Brain microvascular endothelial cell (primary cell): ENCODE data around the gene ZNF692.

Experiments
- DNase-seq: peaks from one replicate; pipeline ENCODE4 v3.0.0-alpha.2; 2020
- H3K27ac ChIP-seq: fragments of 250-450 bp; sonication (Bioruptor Pico); 2 replicates; pipeline ENCODE4 v1.5.1; 2020; ENCODE audit warnings: mild to moderate bottlenecking, moderate library complexity
- H3K27me3 ChIP-seq: fragments of 250-450 bp; sonication (Bioruptor Pico); replicated peaks from 2 replicates; pipeline ENCODE4 v1.5.1; 2020; ENCODE audit warnings: mild to moderate bottlenecking
- H3K36me3 ChIP-seq: fragments of 250-450 bp; sonication (Bioruptor Pico); replicated peaks from 2 replicates; pipeline ENCODE4 v1.5.1; 2020; ENCODE audit warnings: mild to moderate bottlenecking
- H3K4me3 ChIP-seq: 2 replicates; pipeline ENCODE4 v1.5.1; 2011; ENCODE audit warnings: low read depth, mild to moderate bottlenecking, control low read depth, low read length, moderate library complexity
- CTCF ChIP-seq: IDR thresholded peaks from 2 replicates; pipeline ENCODE4 v1.5.1; 2011; ENCODE audit warnings: low read depth, mild to moderate bottlenecking, moderate library complexity, low read length, control low read depth, inconsistent platforms; ENCODE audit errors: missing control alignments
- in situ Hi-C: cut with HindIII; loops from 2 replicates; pipeline ENCODE4 v1.10.0; 2017; ENCODE audit warnings: low sequenced_read_pairs, low pct_ligation_motif_present

ZNF692 gene

DNA sequence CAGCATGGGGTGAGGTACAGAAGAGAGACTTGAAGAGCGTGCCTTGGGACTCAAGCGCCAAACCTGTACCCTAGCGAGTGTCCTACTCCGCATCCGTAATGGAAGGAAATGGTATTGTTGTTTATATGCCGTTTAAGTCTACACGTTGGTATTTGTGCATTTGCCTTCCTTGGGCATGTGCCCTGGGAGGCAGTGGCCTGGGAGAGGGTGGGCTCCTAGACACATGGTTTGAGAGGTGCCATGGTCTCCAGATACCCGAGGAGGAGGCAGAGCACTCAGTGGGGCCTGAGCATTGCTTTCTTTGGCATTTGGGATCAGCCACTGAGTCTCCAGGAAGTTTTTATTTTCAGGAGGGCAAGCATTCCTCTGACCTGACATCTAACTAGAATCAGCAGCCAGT lies 14.4 kb downstream of the ZNF692 start:
- Histone ChIP-seq H3K27me3 (no peaks in the 10 kb centered on the region), H3K36me3 (peaks cover 38% of the 10 kb centered on the region), H3K4me3 (no peak overlapping the region), H3K27ac (no peak overlapping the region)
- DNase-seq: no peak
- in situ Hi-C loops: no loop called here
- no peak for TF ChIP-seq CTCF

DNA sequence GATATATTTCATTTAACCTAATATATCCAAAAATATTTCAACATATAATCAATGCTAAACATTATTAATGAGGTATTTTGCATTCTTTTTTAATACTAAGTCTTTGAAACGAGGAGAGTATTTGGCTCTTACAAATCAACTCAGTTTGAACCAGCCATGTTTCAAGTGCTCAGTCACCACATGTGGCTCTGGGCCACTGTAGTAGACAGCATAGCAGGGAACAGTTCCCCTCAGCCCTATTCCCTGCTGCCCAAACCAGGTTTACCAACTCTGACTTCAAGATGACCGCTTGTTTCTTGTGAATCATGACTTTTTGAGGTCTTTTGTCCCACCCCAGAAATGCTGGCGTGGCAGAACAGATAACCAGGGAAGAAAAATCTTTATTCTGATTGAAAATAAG lies 15.2 kb downstream of the ZNF692 start:
- no peak for TF ChIP-seq CTCF
- no peak for DNase-seq
- in situ Hi-C loops: no loop called here
- peaks cover 32% of the 10 kb centered on the region for H3K36me3 ChIP-seq
- no peak overlapping the region for H3K4me3 ChIP-seq
- no peak overlapping the region for H3K27ac ChIP-seq
- no peaks in the 10 kb centered on the region for H3K27me3 ChIP-seq

DNA sequence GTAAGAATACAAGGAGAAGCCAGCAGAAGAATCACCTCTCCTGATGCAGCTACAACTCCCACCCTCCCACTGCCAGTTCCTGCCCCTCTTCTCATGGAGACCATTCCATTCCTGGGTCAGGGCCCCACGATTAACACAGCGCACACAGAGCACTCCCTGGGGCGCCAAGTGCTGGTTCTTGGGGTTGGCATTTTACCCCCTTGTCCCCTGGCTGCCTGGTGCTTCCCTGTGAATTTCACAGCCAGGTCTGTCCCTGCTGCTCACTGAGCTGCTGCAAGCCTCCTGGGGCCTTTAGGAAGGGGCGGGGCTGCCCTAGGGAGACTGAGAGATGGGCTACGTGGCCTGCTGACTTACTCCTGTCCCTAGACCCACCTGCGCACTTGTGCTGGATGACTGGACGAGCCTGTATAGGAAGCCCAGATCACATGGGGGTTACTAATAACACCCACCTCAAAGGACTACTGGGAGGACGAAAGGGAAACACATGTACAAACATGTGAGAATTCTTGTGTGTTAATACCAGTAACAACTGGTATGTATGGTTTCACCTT lies 16.0 kb downstream of the ZNF692 start:
- no peak for DNase-seq
- Histone ChIP-seq H3K36me3 (peaks cover 24% of the 10 kb centered on the region), H3K27ac (no peak overlapping the region), H3K27me3 (no peaks in the 10 kb centered on the region), H3K4me3 (no peak overlapping the region)
- TF ChIP-seq CTCF: no peak
- in situ Hi-C loops: no loop called here

- DNase-seq: peak; percentile 58
- Histone ChIP-seq H3K36me3 (peaks cover 15% of the 10 kb centered on the region), H3K27me3 (no peaks in the 10 kb centered on the region), H3K4me3 (no peak overlapping the region), H3K27ac (peak overlapping the region; percentile 15)
- in situ Hi-C loops: no loop called here
- TF ChIP-seq CTCF: peak; percentile 66
These were observed 17.0 kb downstream of the ZNF692 start for GRCh38 chr1:248841702-248842395.

GRCh38 chr1:248840946-248841345 lies 17.9 kb downstream of the ZNF692 start:
- H3K36me3 ChIP-seq: peaks cover 14% of the 10 kb centered on the region
- in situ Hi-C loops: no loop called here
- no peak for TF ChIP-seq CTCF
- no peak overlapping the region for H3K27ac ChIP-seq
- H3K4me3 ChIP-seq: no peak overlapping the region
- no peaks in the 10 kb centered on the region for H3K27me3 ChIP-seq
- DNase-seq: peak; percentile 20

GRCh38 chr1:248839168-248839555 lies 19.7 kb downstream of the ZNF692 start:
- DNase-seq: no peak
- in situ Hi-C loops: no loop called here
- no peak for TF ChIP-seq CTCF
- H3K4me3 ChIP-seq: peak overlapping the region; percentile 83
- no peaks in the 10 kb centered on the region for H3K27me3 ChIP-seq
- H3K27ac ChIP-seq: peak overlapping the region; percentile 99
- no peaks in the 10 kb centered on the region for H3K36me3 ChIP-seq
